Measurements from ENCODE around the gene CCDC142.
A peak's percentile ranks its signal among the peaks of the same experiment; 100 is the strongest.

The CCDC142 gene

GRCh38 chr2:74482801-74483674 is at the start of gene CCDC142, which contains the start of gene TTC31:
Gene CCDC142, minus strand, starts transcription at chr2:74482998. Its CDS starts 161 bp downstream, at chr2:74482837.
Gene TTC31, plus strand, starts transcription at chr2:74483081. Its CDS starts 15 bp downstream, at chr2:74483096.
- peak; percentile 73 for FAIRE-seq
- peak; percentile 76 for DNase-seq (ENCODE audit: insufficient read length, low spot score)
- TF ChIP-seq CTCF (IDR thresholded peaks at IDR 0.05; ENCODE audit: insufficient read depth, missing control alignments), result peak; percentile 90

GRCh38 chr2:74532222-74532621 is 49.4 kb upstream of the CCDC142 start:
- no peak for FAIRE-seq
- peak; percentile 61 for TF ChIP-seq CTCF (IDR thresholded peaks at IDR 0.05; ENCODE audit: insufficient read depth, missing control alignments)

DNA sequence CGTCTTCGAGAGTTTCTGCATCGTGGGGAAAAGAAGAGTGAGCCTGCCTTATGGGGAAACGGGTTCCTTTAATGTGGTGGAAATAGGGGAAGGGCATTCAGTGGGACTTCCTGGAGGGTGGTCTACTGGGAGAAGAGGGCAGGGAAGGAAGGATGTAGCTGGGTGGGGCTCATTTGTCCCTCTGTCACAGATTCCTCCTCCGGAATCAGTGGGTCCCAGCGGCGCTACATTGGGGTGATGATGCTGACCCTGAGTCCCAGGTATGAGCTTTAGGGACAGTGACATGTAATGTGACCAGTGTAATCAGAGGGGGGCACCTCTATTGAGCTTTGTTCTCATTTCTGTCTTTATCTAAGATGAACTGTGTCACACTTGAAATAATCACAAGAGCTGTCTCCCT is 48.9 kb upstream of the CCDC142 start:
- FAIRE-seq (no peak), DNase-seq (ENCODE audit: insufficient read length, low spot score) (no peak)
- TF ChIP-seq CTCF (IDR thresholded peaks at IDR 0.05; ENCODE audit: insufficient read depth, missing control alignments), result no peak

More at GRCh38 chr2:74532222-74532621, 49.4 kb upstream of the CCDC142 start:
- DNase-seq (ENCODE audit: insufficient read length, low spot score), result no peak

GRCh38 chr2:74530239-74531187 is 47.7 kb upstream of the CCDC142 start:
- FAIRE-seq, result no peak
- no peak for TF ChIP-seq CTCF (IDR thresholded peaks at IDR 0.05; ENCODE audit: insufficient read depth, missing control alignments)
- no peak for DNase-seq (ENCODE audit: insufficient read length, low spot score)

DNA sequence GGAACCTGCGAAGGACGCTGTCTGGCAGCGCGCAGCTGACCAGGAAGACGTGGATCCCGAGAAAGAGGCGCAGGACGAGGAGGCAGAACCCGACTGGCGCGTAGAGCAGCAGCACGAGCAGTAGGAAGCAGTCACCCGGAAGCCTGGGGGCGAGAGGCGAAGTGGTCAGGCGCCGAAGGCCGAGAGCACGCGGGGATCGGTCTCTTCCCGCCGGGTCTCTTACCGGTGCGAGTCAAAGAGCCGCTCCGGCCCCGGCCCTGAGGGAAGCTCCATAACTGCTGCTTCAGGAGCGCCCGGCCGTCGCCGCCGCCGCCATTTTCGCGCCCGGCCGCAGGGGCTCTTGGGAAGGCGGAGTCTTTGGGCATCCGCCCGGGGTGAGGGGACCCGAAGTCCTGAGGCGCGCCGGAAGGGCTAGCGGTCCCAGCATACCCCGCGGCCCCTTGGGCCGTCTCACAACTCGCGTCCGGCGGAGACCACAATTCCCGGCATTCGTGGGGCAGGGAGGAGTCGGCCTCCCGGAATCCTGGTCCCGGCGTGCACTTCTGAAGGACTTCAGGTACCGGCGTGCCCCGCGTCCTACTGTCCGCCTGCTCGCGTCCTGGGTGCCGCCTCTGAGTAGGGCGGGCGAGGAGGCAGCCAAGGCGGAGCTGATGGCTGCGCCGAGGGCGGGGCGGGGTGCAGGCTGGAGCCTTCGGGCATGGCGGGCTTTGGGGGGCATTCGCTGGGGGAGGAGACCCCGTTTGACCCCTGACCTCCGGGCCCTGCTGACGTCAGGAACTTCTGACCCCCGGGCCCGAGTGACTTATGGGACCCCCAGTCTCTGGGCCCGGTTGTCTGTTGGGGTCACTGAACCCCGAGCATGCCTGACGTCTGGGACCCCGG is 46.8 kb upstream of the CCDC142 start, which contains the start of the genes AUP1 and HTRA2:
Gene AUP1, minus strand, starts transcription at position 350 of the 882 bp plus-strand sequence. Its CDS starts 77 bp downstream, at position 273.
Gene HTRA2, plus strand, starts transcription at position 577 of the 882 bp plus-strand sequence. Its CDS starts 74 bp downstream, at position 651.
- peak; percentile 99 for DNase-seq (ENCODE audit: insufficient read length, low spot score)
- TF ChIP-seq CTCF (IDR thresholded peaks at IDR 0.05; ENCODE audit: insufficient read depth, missing control alignments), result no peak
- no peak for FAIRE-seq
